NCI-H446 (cell line): ENCODE measurements around the gene NPAS1.
A peak's percentile ranks its signal among the peaks of the same experiment; 100 is the strongest.

Experiments used
- DNase-seq, 2 experiments: peaks; one replicate each; lab custom pipeline; 2025; lab: John Stamatoyannopoulos, UW

Gene NPAS1, protein sequence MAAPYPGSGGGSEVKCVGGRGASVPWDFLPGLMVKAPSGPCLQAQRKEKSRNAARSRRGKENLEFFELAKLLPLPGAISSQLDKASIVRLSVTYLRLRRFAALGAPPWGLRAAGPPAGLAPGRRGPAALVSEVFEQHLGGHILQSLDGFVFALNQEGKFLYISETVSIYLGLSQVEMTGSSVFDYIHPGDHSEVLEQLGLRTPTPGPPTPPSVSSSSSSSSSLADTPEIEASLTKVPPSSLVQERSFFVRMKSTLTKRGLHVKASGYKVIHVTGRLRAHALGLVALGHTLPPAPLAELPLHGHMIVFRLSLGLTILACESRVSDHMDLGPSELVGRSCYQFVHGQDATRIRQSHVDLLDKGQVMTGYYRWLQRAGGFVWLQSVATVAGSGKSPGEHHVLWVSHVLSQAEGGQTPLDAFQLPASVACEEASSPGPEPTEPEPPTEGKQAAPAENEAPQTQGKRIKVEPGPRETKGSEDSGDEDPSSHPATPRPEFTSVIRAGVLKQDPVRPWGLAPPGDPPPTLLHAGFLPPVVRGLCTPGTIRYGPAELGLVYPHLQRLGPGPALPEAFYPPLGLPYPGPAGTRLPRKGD

GRCh38 chr19:47019431-47020041 lies at the start of gene NPAS1:
Gene NPAS1 (plus strand): TSS chr19:47019837. CDS start chr19:47021048, 1,211 bp downstream.
- peak in 1 of 2 experiments; percentile 15 for DNase-seq

DNA sequence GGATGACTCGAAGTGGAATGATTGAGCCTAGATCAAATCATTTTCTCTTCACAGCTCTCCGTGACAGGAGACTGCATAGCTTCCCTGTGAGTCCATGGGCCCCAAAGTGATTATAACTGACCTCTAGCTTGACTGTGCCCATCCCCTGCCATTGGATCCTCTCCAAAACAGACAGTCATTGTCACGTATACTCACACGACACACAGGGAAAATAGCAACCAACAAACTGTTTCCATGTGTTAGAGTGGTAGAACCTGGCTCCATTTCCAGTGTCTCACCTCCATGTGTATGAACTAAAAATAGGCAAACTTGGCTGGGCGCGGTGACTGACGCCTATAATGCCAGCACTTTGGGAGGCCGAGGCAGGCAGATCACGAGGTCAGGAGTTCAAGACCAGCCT lies 48.8 kb upstream of the NPAS1 start:
- no peak for DNase-seq

DNA sequence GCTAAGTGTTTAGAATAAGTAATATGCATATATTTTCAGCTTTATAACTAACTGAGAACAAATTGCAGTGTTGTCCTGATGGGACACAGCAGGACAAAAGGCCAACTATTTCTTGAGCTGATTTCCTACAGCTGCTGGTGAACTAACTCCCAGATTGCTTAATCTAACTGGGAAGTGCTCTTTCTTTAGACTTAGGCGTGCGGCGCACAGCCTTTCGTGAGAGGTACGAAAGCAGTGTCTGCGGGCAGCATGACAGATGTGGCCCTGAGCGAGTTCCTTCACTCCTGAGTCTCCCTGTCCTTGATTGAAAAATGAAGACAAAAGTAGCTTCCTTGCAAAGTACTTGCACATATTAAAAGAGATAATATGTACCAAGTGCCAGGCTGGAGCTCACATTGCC lies 47.3 kb upstream of the NPAS1 start:
- DNase-seq, result no peak

- no peak for DNase-seq
Measured at GRCh38 chr19:46974181-46974580, 45.5 kb upstream of the NPAS1 start.

DNA sequence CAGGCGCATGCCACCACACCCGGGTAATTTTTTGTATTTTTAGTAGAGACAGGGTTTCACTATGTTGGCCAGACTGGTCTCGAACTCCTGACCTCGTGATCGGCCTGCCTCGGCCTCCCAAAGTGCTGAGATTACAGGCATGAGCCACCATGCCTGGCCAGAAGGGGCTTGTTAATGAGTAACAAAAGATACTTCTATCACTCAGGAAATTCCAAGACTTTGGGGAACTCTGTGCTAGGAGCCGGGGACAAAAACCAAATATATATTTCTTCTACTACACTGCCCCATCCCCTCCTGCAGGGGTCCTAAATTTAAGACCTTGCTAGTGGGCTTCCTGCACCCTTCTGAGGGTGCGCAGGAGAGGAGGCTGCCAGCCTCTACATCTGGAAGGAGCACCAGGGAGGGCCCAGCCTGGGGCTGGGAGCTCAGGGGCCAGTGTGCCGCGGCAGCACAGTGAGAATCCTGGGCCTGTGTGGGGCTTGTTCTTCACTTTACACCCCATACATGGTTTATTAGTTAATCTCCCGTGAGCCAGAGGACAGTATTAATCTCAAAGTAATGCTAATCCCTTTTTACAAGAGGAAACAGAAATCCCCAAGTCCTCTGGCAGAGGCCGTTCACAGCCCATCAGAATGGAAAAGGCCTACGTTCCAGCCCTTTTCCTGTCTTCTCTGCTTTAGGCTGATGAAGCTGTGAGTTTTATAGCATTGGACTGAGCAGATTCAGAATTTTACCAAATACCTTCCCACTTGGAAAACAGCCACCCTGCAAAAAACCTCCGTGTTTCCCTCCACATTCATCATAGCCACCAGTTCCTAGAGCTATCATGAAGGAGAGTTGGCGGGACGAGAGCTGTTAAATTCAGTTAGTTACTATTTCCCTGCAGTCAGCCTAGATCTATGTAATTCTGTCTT lies 44.4 kb upstream of the NPAS1 start:
- no peak for DNase-seq

DNA sequence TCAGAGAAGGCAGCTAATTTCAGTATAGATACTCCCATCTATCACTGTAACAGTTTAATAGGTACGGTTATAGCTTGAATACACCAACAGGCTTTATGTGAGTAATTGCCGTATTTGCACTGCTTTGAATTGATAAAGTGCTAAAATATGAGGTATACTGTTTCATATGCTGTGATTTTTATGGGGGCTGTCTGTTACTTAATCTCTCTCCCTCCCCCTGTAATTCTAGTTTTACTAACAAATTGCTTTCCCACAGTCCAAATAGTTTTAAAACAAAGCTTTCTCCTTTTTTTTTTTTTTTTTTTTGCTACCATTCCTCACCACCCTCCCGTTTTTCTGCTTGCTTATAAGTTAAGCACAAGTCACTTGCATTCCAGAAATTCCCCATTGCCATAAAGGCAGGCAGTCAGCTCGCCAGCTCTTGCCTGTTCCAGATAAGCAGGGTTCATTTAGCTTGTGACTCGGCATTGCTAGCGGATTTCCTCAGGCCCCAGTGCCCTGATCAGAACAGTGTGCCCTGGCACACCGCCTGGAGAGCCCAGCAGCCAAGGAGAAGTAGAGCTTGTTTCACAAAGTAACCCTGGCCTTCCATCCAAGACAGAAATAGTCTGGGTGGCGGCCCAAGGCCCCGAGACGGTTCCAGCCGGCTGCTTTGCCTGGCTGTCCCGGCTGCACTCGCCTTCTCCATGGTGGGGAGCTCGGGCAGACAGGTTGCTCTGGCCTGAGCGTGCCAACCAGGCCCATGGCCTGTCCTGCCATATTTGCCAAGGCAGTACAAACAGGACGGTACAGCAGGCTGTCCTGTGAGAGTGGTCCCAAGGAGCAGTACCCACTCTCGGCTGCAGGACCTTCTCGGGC lies 43.5 kb upstream of the NPAS1 start:
- peak; percentile 58 to 95 for DNase-seq

DNA sequence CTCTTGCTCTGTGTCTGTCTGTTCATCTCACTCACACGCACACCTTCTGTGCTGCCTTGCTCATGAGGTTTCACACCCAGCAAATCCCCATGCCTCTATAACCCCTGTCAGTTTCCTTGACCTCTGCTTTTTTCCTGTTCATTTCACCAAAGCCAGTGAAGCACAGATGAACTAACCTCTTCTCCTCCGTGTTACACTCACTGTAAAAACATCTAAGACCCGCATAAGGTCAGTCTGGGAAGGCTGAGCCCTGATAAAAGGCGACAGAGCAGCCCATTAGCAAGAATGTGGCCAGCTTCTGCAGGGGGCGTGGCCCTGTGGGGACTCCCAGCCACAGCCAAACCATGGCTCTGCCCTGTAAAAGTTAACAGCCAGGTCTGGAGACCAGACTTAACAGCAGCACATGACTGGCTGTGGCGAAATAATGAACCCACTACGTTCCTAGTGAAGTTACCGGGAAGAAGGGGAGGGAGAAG lies 42.8 kb upstream of the NPAS1 start:
- no peak for DNase-seq

- no peak for DNase-seq
Measured at GRCh38 chr19:46977548-46977947, 42.1 kb upstream of the NPAS1 start.

- no peak for DNase-seq
Measured at GRCh38 chr19:46978171-46978869, 41.3 kb upstream of the NPAS1 start.

DNA sequence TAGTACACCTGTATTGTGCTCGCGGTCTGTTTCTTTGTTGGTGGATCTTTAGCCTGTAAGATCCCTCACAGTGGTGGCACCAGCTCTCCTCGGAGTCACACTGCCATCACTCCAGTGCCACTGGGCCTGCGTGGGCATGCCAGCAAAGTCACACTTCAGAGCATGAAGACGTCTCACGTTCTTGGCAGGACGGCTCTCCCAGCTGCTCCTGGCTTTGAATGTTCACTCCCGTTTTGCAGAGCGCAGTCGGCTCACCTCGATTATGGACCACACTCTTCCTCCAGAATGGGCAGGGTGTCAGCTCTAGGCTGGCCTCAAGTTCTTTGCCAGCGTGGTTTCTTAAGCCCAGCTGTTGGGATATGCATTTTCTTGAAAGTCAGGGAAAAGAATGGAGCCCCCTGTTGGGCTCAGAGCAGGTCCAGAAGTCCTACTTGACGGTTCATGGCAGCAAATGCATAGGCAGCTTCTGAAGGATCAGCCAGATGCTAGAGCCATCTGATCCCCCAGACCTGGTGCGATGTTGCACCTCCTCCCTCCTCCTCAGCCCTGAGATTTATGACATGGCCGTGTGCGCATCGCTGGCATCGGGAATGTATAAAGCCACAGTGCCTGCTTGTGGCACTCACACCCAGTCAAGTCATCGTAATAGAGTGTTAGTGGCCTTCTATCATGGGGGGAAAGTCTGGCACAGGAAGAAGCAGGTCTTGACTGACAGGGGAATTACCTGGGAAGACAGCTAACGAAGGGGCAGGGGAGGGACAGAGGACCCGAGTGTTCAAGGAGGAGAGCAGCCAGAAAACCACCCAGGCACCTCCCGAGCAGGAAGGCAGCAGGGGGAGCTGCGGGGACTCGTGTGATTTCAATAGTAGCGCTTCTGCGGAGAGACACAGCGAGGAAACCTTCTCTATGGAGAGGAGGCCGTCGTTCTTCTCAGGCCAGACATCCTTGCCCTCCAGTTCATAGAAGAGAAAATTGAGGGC lies 40.2 kb upstream of the NPAS1 start:
- peak in 1 of 2 experiments; percentile 53 for DNase-seq

DNA sequence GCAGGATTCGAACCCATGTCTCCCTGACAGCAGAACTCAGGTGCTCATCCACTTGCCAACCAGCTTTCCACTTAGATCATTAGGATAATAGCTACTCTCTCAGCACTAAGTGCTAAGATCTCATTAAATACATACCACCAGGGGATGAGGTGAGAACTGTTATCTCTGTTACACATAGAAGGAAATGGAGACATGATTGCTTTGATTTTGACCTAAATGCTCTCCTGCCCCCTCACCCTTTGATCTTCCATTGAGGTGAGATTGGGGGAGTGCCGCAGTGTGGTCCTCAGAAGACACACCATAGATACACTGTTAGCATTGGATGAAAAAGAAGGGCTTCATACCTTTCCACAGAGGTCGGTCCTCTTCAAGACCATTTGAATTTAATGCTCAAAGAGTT lies 38.9 kb upstream of the NPAS1 start:
- no peak for DNase-seq

- no peak for DNase-seq
Measured at GRCh38 chr19:46981286-46981945, 38.2 kb upstream of the NPAS1 start.

GRCh38 chr19:46983097-46983496 lies 36.5 kb upstream of the NPAS1 start:
- no peak for DNase-seq

- DNase-seq, result no peak
Measured at GRCh38 chr19:46984077-46985010, 35.3 kb upstream of the NPAS1 start.

DNA sequence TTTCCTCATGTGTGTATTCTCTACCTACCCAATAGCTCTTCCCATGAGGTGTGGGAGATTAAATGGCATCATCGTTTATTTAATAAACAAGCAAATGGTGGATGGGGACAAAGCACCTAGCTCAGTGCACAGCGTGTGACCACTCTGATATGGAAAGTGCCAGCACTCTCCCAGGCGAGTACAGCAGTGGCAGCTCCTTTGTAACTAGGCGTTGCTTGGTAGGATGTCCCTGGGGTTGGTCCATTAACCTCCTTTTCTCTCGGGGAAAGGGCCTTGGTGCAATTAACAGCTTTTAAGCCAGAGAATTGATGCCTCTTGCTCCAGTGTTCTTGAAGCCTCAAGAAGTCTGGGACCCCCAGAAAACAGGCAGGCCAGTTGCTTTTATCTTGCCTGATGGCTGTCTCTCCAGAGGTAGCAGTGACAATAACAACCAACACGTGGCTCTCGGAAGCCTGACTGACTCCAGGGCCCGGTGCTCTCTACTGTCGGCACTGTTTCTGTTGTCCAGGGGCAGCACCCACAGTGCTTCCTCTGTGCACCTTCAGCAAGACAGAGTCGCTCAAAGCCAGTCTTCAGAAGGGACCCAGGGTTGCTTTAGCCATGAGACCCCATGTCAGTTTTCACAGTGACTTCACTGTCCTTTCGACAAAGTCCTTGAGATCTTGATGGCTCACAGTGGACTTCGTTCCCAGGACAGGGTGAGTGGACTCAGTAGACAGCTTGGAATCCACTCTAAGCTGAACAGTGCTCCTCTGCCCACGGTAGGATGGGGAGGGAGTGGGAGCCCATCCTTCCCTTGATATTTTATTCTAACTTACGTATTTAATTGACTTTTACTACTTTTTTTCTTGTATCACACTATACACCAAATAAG lies 33.9 kb upstream of the NPAS1 start:
- DNase-seq, result no peak

DNA sequence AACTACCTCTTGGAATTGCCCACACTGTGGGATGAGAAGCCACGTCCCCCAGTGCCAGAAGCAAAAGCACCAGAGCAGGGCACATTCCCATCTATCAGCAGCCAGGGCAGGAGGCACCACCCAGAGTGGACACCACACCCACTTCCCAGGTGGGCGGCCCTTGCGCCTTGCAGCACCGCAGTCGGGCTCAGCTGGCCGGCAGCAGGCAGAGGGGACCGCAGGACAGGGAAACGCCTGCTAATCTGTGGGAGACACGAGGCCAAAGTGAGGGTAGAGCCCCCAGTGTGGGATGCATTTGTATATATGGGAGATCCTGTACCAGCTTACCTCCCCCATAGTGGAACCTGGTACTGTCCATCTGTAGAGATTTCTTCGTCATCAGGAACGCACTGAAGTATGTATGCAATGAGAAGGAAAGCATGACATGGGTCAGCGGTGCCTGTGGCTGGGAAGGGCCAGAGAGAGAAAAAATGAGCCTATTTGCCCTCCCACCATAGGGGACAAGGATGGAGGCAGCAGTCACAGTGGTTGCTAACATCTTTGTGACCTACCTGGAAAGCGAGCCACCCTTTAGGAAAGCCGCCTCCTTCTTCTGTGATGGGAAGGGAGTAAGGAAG lies 30.9 kb upstream of the NPAS1 start:
- no peak for DNase-seq
